Adrenal gland (tissue), 12 donors: Measurements from ENCODE around the gene ZNF333. TPM values are rescaled to one million over a fixed set of nuclear protein-coding genes. Genes with fewer than 3 reads are reported as not detected.

Experiments
- DNase-seq, 7 donors: peaks; one replicate each; pipeline ENCODE4 v3.0.0-alpha.2; 2019 to 2020
- H3K27ac ChIP-seq, 5 donors: fragments of 200-600 bp; sonication (generic) in 4 of 5; 1 replicate in 3 of 5; 2 replicates in 2 of 5; pipeline versions ENCODE4 v1.5.1 to v1.8.0; 2016 to 2020; ENCODE audit warnings: mild to moderate bottlenecking in 1 of 5
- H3K27me3 ChIP-seq: fragments of 200-600 bp; 2 replicates; pipeline ENCODE4 v1.8.0; 2021
- H3K36me3 ChIP-seq, 2 donors: fragments of 200-600 bp; replicated peaks in 1 of 2; 1 replicate in 1 of 2; 2 replicates in 1 of 2; pipeline versions ENCODE4 v1.5.1 to v1.8.0; 2018 to 2022
- H3K4me1 ChIP-seq, 2 donors: fragments of 200-600 bp; replicated peaks in 1 of 2; 1 replicate in 1 of 2; 2 replicates in 1 of 2; pipeline versions ENCODE4 v1.5.1 to v1.8.0; 2018 to 2021
- H3K4me3 ChIP-seq, 4 donors: fragments of 200-600 bp; sonication (generic) in 3 of 4; one replicate each; pipeline ENCODE4 v1.5.1; 2016 to 2018
- H3K9me3 ChIP-seq, 3 donors: fragments of 200-600 bp; sonication (generic) in 1 of 3; replicated peaks in 1 of 3; 1 replicate in 2 of 3; 2 replicates in 1 of 3; pipeline versions ENCODE4 v1.5.1 to v1.8.0; 2016 to 2021
- POLR2A ChIP-seq, 2 donors: fragments of 450-650 bp; IDR thresholded peaks; one replicate each; pipeline ENCODE4 v1.6.1; 2017; ENCODE audit warnings: antibody characterized with exemption in 2 of 2, mild to moderate bottlenecking in 2 of 2, moderate library complexity in 1 of 2
- WGBS, 4 donors: extraction: QIAGEN DNeasy Blood & Tissue Kit in 2 of 4; methylation state at CpG; one replicate each; pipeline versions ENCODE4 v1.1.5 to v1.1.7; 2013 to 2017; 5-methylcytosine and 5-hydroxymethylcytosine counted together
- intact Hi-C, 2 donors: fragments of 100-400 bp; cut with DNase I; formaldehyde crosslinking; loops; one replicate each; pipeline versions ENCODE4 v1.14.1 to v1.15.0; 2022 to 2023
- polyA plus RNA-seq, 3 donors: library from polyadenylated mRNA; stranded (reverse); fragments of 200-250 nt in 2 of 3; fragments of 350-450 nt in 1 of 3; fragmentation: Illumina TruSeq in 1 of 3; extraction: RNeasy Lipid Tissue Mini Kit (QIAGEN cat#74804) in 1 of 3; gene quantifications; one replicate each; pipeline ENCODE4 v1.2.3, GENCODE V29; 2013 to 2014
- total RNA-seq, 9 donors: library from RNA; depleted of rRNA in 4 of 9; stranded (reverse); fragments of >200 nt in 4 of 9; fragments of 120-200 nt in 1 of 9; fragmentation: NEBNext Ultra II Directional in 1 of 9; extraction: Animal tissue kit (Norgen Biotek cat#: 25700) in 1 of 9; gene quantifications; one replicate each; pipeline versions ENCODE4 v1.1.0 to v1.2.4, GENCODE V29; 2013 to 2023
- TF ChIP-seq, protein P1 (sequence below), 6 experiments: fragments of 450-650 bp in 4 of 6; fragments of 200-600 bp in 2 of 6; sonication (generic) in 1 of 6; IDR thresholded peaks; 1 replicate in 5 of 6; 2 replicates in 1 of 6; pipeline versions ENCODE4 v1.5.1 to v1.8.0; 2016 to 2021; ENCODE audit warnings: antibody characterized with exemption in 6 of 6, mild to moderate bottlenecking in 2 of 6, moderate library complexity in 1 of 6
- donor health status: healthy with polysubstance abuse.
- donor health status: Bipolar disorder and iron deficiency.
- donor health status: DM: yes; HTN: yes; CAD: no.
- donor health status: DM: no; HTN: no; CAD: no.
- donor health status: DM: no; HTN: no; CAD: no.
- donor health status: DM: yes; HTN: yes; CAD: no.

Gene ZNF333
- total and polyA plus RNA-seq, 12 donors = 8.3 to 26.1 (median 17.6) TPM

DNA sequence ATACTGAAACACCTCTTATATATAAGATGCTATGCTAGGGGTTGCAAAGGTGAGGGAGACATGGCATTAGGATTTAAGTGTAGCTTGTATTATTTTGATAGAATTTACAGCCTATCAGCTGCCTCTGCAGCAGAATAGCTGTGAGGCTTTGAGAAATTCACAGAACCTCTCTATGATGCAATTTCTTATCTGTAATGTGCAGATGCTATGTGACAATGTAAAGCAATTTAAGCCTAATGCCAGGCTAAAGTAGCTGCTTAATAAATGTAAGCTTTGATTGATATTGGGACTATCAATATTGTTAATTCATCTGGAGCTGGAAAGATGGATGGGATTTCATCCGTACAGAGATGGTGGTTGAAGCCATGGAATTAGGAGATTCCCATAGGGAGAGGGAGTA, 16.8 kb upstream of the ZNF333 start:
- H3K4me1 ChIP-seq = no peaks in the 10 kb centered on the region
- intact Hi-C loops = no loop called here
- WGBS, 4 donors = 47 to 64% (median 50%) methylated on average over 1 of the region's 1 CpG
- DNase-seq = no peak
- no peaks in the 10 kb centered on the region for H3K27me3 ChIP-seq
- H3K27ac ChIP-seq = no peak overlapping the region
- no peaks in the 10 kb centered on the region for H3K9me3 ChIP-seq
- TF ChIP-seq POLR2A (IDR thresholded peaks at IDR 0.05) = no peak
- TF ChIP-seq, protein P1, sequence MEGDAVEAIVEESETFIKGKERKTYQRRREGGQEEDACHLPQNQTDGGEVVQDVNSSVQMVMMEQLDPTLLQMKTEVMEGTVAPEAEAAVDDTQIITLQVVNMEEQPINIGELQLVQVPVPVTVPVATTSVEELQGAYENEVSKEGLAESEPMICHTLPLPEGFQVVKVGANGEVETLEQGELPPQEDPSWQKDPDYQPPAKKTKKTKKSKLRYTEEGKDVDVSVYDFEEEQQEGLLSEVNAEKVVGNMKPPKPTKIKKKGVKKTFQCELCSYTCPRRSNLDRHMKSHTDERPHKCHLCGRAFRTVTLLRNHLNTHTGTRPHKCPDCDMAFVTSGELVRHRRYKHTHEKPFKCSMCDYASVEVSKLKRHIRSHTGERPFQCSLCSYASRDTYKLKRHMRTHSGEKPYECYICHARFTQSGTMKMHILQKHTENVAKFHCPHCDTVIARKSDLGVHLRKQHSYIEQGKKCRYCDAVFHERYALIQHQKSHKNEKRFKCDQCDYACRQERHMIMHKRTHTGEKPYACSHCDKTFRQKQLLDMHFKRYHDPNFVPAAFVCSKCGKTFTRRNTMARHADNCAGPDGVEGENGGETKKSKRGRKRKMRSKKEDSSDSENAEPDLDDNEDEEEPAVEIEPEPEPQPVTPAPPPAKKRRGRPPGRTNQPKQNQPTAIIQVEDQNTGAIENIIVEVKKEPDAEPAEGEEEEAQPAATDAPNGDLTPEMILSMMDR (IDR thresholded peaks at IDR 0.05) = no peak
- H3K4me3 ChIP-seq = no peak overlapping the region
- no peaks in the 10 kb centered on the region for H3K36me3 ChIP-seq

DNA sequence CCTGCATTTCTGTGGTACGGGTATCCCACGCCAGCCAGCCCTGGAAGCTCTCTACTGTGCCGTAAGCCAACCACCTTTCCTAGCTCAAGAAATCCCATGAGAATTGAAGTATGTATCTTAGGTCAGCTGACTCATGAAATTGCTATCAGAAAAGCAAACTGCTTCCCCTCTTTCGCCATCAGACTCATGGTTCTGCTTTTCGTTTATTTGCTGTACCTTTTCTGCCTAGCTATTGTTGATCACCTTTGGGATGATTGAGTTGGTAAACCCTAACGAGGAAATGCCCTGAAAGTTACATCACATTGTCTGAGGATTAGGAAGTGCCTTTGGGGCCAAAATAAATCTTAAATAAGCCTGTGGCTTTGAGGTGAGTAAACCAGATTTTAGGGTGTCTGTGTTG, 15.1 kb upstream of the ZNF333 start, which contains the start of gene ADGRE3:
Gene ADGRE3 (minus strand): TSS at position 81 of the 400 bp plus-strand sequence. CDS start 74 bp downstream, at position 7.
- WGBS, 4 donors = 51 to 62% (median 55%) methylated on average over 6 of the region's 6 CpGs
- Histone ChIP-seq H3K4me3 (no peak within 1 kb of the TSS), H3K27me3 (no peaks in the 10 kb centered on the region)

DNA sequence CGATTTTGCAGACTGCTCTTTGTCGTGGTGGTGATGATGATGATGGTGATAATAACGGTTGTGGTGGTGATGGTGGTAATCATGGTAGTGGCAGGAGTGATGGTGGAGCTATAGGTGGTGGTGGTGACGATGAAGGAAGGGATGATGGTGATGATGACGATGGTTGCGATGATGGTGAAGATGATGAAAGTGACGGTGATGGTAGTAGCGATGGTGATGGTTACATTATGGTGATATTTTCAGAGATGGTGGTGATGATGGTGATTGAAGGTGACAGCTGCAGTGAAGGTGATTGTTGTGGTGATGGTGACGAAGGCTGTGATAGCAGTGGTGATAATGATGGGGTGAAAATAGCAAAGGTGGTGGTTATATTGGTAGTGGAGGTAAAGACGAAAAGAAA, 13.1 kb upstream of the ZNF333 start:
- Histone ChIP-seq H3K27me3 (no peaks in the 10 kb centered on the region), H3K4me1 (no peaks in the 10 kb centered on the region), H3K4me3 (no peak overlapping the region), H3K36me3 (no peaks in the 10 kb centered on the region), H3K9me3 (no peaks in the 10 kb centered on the region), H3K27ac (no peak overlapping the region)
- no peak for DNase-seq
- 74 to 78% (median 75%) methylated on average over 10 of the region's 10 CpGs for WGBS, 4 donors
- intact Hi-C loops = no loop called here
- TF ChIP-seq, protein P1 (IDR thresholded peaks at IDR 0.05) = no peak
- no peak for TF ChIP-seq POLR2A (IDR thresholded peaks at IDR 0.05)

More for the DNA sequence above, 15.1 kb upstream of the ZNF333 start, which contains the start of gene ADGRE3:
- no peak for DNase-seq
- H3K36me3 ChIP-seq = no peaks in the 10 kb centered on the region
- H3K9me3 ChIP-seq = no peaks in the 10 kb centered on the region
- no peaks in the 10 kb centered on the region for H3K4me1 ChIP-seq
- no peak within 1 kb of the TSS for H3K27ac ChIP-seq
- intact Hi-C loops = no loop called here
- no peak for TF ChIP-seq POLR2A (IDR thresholded peaks at IDR 0.05)
- TF ChIP-seq, protein P1 (IDR thresholded peaks at IDR 0.05) = no peak

DNA sequence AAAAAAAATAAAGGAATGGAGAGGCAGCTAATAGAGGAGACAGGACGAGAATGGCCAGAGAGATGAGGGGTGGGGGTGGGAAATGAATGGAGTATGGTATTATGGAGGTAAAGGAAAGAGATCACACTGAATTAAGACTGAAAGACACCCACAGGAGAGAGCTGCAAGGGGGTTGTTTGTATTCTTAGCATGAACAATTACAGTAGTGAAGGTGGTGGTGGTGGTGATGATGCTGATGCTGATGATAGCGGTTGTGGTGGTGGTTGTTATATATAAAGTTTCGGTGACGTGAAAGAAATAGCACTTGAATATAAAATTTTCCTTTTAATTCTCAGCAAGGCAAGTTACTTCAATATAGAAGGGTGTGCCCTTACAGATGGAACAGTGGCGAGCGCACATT, 12.4 kb upstream of the ZNF333 start:
- H3K36me3 ChIP-seq = no peaks in the 10 kb centered on the region
- H3K4me3 ChIP-seq = no peak overlapping the region
- TF ChIP-seq POLR2A (IDR thresholded peaks at IDR 0.05) = no peak
- TF ChIP-seq, protein P1 (IDR thresholded peaks at IDR 0.05) = no peak
- no peaks in the 10 kb centered on the region for H3K9me3 ChIP-seq
- H3K4me1 ChIP-seq = no peaks in the 10 kb centered on the region
- H3K27me3 ChIP-seq = no peaks in the 10 kb centered on the region
- H3K27ac ChIP-seq = no peak overlapping the region
- intact Hi-C loops = no loop called here
- no peak for DNase-seq
- 78 to 88% (median 83%) methylated on average over 6 of the region's 6 CpGs for WGBS, 4 donors
